Measurements from ENCODE around the gene ACTR3C.
"Not testable (repeated sequence)": the region's sequence is repeated elsewhere in the genome, so short reads cannot be mapped to it uniquely, and the experiment has no call there.

ACTR3C gene

GRCh38 chr7:150283608-150284007, 39.7 kb downstream of the ACTR3C start:
- not testable (repeated sequence) for DNase-seq (ENCODE audit: low read depth in 2 of 2)

GRCh38 chr7:150283111-150283510, 40.2 kb downstream of the ACTR3C start:
- not testable (repeated sequence) for DNase-seq (ENCODE audit: low read depth in 2 of 2)

- not testable (repeated sequence) for DNase-seq (ENCODE audit: low read depth in 2 of 2)
Observed at GRCh38 chr7:150281681-150282403, 41.5 kb downstream of the ACTR3C start.

GRCh38 chr7:150278383-150278782, 45.0 kb downstream of the ACTR3C start:
- DNase-seq (ENCODE audit: low read depth in 2 of 2), result not testable (repeated sequence)

- not testable (repeated sequence) for DNase-seq (ENCODE audit: low read depth in 2 of 2)
Observed at GRCh38 chr7:150276132-150276695, 47.1 kb downstream of the ACTR3C start.

- DNase-seq (ENCODE audit: low read depth in 2 of 2), result not testable (repeated sequence)
Observed at GRCh38 chr7:150271898-150272297, 51.4 kb downstream of the ACTR3C start.

GRCh38 chr7:150270101-150270824, 53.1 kb downstream of the ACTR3C start:
- not testable (repeated sequence) for DNase-seq (ENCODE audit: low read depth in 2 of 2)

- DNase-seq (ENCODE audit: low read depth in 2 of 2), result not testable (repeated sequence)
Observed at GRCh38 chr7:150268798-150269197, 54.5 kb downstream of the ACTR3C start.

- DNase-seq (ENCODE audit: low read depth in 2 of 2), result not testable (repeated sequence)
Observed at GRCh38 chr7:150268287-150268686, 55.1 kb downstream of the ACTR3C start.

- not testable (repeated sequence) for DNase-seq (ENCODE audit: low read depth in 2 of 2)
Observed at GRCh38 chr7:150266953-150267665, 56.2 kb downstream of the ACTR3C start.

GRCh38 chr7:150262656-150263055, 60.7 kb downstream of the ACTR3C start:
- DNase-seq (ENCODE audit: low read depth in 2 of 2), result not testable (repeated sequence)

- not testable (repeated sequence) for DNase-seq (ENCODE audit: low read depth in 2 of 2)
Observed at GRCh38 chr7:150247745-150248144, 75.6 kb downstream of the ACTR3C start.

- DNase-seq (ENCODE audit: low read depth in 2 of 2), result not testable (repeated sequence)
Observed at GRCh38 chr7:150245208-150245607, 78.1 kb downstream of the ACTR3C start.

GRCh38 chr7:150242935-150243334, 80.4 kb downstream of the ACTR3C start:
- not testable (repeated sequence) for DNase-seq (ENCODE audit: low read depth in 2 of 2)

- not testable (repeated sequence) for DNase-seq (ENCODE audit: low read depth in 2 of 2)
Observed at GRCh38 chr7:150225444-150225843, 97.9 kb downstream of the ACTR3C start.

- DNase-seq (ENCODE audit: low read depth in 2 of 2), result not testable (repeated sequence)
Observed at GRCh38 chr7:150222083-150222972, 101.0 kb downstream of the ACTR3C start.

- not testable (repeated sequence) for DNase-seq (ENCODE audit: low read depth in 2 of 2)
Observed at GRCh38 chr7:150220673-150221181, 102.6 kb downstream of the ACTR3C start.

GRCh38 chr7:150219941-150220658, 103.2 kb downstream of the ACTR3C start:
- DNase-seq (ENCODE audit: low read depth in 2 of 2), result not testable (repeated sequence)

GRCh38 chr7:150206848-150207247, 116.5 kb downstream of the ACTR3C start:
- DNase-seq (ENCODE audit: low read depth in 2 of 2), result not testable (repeated sequence)

GRCh38 chr7:150205866-150206265, 117.5 kb downstream of the ACTR3C start:
- not testable (repeated sequence) for DNase-seq (ENCODE audit: low read depth in 2 of 2)
